H1 (cell line): Measurements from ENCODE around the gene CPT1A. TPM values are rescaled to one million over a fixed set of nuclear protein-coding genes. Genes with fewer than 3 reads are reported as not detected.
A peak's percentile ranks its signal among the peaks of the same experiment; 100 is the strongest.

ENCODE experiments used
- CTCF ChIA-PET: fragments of 300-600 bp; sonication (Branson Sonifier 250); formaldehyde crosslinking; loops from one replicate; lab custom pipeline; 2021; ENCODE audit not compliant: partially characterized antibody; lab: Charles Lee
- POLR2A ChIA-PET: fragments of 300-600 bp; sonication (Branson Sonifier 250); formaldehyde crosslinking; loops from one replicate; lab custom pipeline; 2021; ENCODE audit warnings: inconsistent platforms; ENCODE audit not compliant: partially characterized antibody; lab: Charles Lee
- DNase-seq, 2 experiments: peaks; one replicate each; pipeline versions ENCODE4 v3.0.0 to v3.0.0-alpha.2; 2010 to 2022; ENCODE audit warnings: low spot score in 2 of 2, low read depth in 1 of 2, mixed read lengths in 1 of 2
- FAIRE-seq: peaks from 2 replicates; lab custom pipeline; 2011; peaks lifted over from hg19 to GRCh38; lab: Jason Lieb, UNC
- H2AFZ ChIP-seq: 2 replicates; pipeline ENCODE4 v1.8.1; 2012; ENCODE audit warnings: low read length, inconsistent platforms
- H2AK5ac ChIP-seq: 2 replicates; pipeline ENCODE4 v1.6.1; 2013; ENCODE audit warnings: low read depth, low read length
- H2BK120ac ChIP-seq: replicated peaks from 2 replicates; pipeline ENCODE3; 2013; ENCODE audit warnings: low read depth, low read length, inconsistent platforms
- H2BK12ac ChIP-seq: 2 replicates; pipeline ENCODE4 v1.6.1; 2013; ENCODE audit warnings: low read depth, low read length
- H2BK15ac ChIP-seq: 2 replicates; pipeline ENCODE4 v1.6.1; 2013; ENCODE audit warnings: low read length
- H2BK20ac ChIP-seq: 2 replicates; pipeline ENCODE4 v1.6.1; 2013; ENCODE audit warnings: low read length
- H2BK5ac ChIP-seq: 2 replicates; pipeline ENCODE4 v1.6.1; 2013; ENCODE audit warnings: low read depth, low read length
- H3K14ac ChIP-seq: 2 replicates; pipeline ENCODE4 v1.6.1; 2013; ENCODE audit warnings: inconsistent platforms; ENCODE audit not compliant: insufficient read length
- H3K18ac ChIP-seq: 2 replicates; pipeline ENCODE4 v1.6.1; 2013; ENCODE audit warnings: low read length; ENCODE audit errors: extremely low read depth
- H3K23ac ChIP-seq: 2 replicates; pipeline ENCODE4 v1.6.1; 2013; ENCODE audit warnings: inconsistent platforms; ENCODE audit not compliant: insufficient read length
- H3K23me2 ChIP-seq: 2 replicates; pipeline ENCODE4 v1.6.1; 2013; ENCODE audit warnings: low read depth, low read length
- H3K27ac ChIP-seq: 2 replicates; pipeline ENCODE4 v1.6.1; 2011; ENCODE audit warnings: low read depth, low read length, inconsistent platforms
- H3K27me3 ChIP-seq, 4 experiments: replicated peaks in 1 of 4; 1 replicate in 1 of 4; 2 replicates in 3 of 4; pipeline versions ENCODE4 v1.6.1 to v1.8.1; 2011 to 2013; ENCODE audit warnings: low read length in 3 of 4, mild to moderate bottlenecking in 3 of 4, inconsistent platforms in 2 of 4, mixed read lengths in 2 of 4, moderate library complexity in 1 of 4; ENCODE audit not compliant: control insufficient read depth in 3 of 4, insufficient read depth in 3 of 4; ENCODE audit errors: extremely low read depth in 1 of 4
- H3K36me3 ChIP-seq, 4 experiments: 2 replicates each; pipeline versions ENCODE4 v1.6.1 to v1.8.1; 2011 to 2013; ENCODE audit warnings: mild to moderate bottlenecking in 4 of 4, low read length in 3 of 4, moderate library complexity in 2 of 4, control low read depth in 1 of 4, inconsistent platforms in 1 of 4; ENCODE audit not compliant: insufficient read depth in 4 of 4, control insufficient read depth in 2 of 4
- H3K4ac ChIP-seq: replicated peaks from 2 replicates; pipeline ENCODE3; 2013; ENCODE audit warnings: low read length, low read depth, mixed read lengths, inconsistent platforms; ENCODE audit not compliant: insufficient read length
- H3K4me1 ChIP-seq, 4 experiments: replicated peaks in 1 of 4; 1 replicate in 1 of 4; 2 replicates in 3 of 4; pipeline versions ENCODE4 v1.6.1 to v1.8.1; 2011 to 2013; ENCODE audit warnings: low read length in 3 of 4, inconsistent platforms in 2 of 4, mixed read lengths in 1 of 4; ENCODE audit not compliant: insufficient read depth in 4 of 4, control insufficient read depth in 3 of 4
- H3K4me2 ChIP-seq, 2 experiments: 2 replicates each; pipeline versions ENCODE4 v1.6.1 to v1.8.1; 2011 to 2013; ENCODE audit warnings: low read depth in 2 of 2, low read length in 2 of 2, control low read depth in 1 of 2, inconsistent platforms in 1 of 2, mild to moderate bottlenecking in 1 of 2; ENCODE audit not compliant: insufficient read depth in 1 of 2
- H3K4me3 ChIP-seq, 4 experiments: fragments of 200-600, 300-600 bp in 1 of 4; sonication (generic), shearing (Covaris generic), sonication (Bioruptor Twin) in 1 of 4; 2 replicates each; pipeline versions ENCODE4 v1.5.1 to v1.8.1; 2011 to 2016; ENCODE audit warnings: low read length in 4 of 4, low read depth in 3 of 4, control low read depth in 2 of 4, inconsistent platforms in 2 of 4, mild to moderate bottlenecking in 2 of 4, mixed read lengths in 1 of 4, moderate library complexity in 1 of 4; ENCODE audit not compliant: insufficient read depth in 2 of 4; ENCODE audit errors: extremely low read depth in 1 of 4
- H3K56ac ChIP-seq: replicated peaks from 2 replicates; pipeline ENCODE3; 2013; ENCODE audit warnings: low read depth, mild to moderate bottlenecking, mixed read lengths, low read length, inconsistent platforms; ENCODE audit not compliant: insufficient read length
- H3K79me1 ChIP-seq: 2 replicates; pipeline ENCODE4 v1.6.1; 2013; ENCODE audit warnings: low read depth, low read length, control low read depth
- H3K79me2 ChIP-seq, 2 experiments: 2 replicates each; pipeline versions ENCODE4 v1.6.1 to v1.8.1; 2012 to 2013; ENCODE audit warnings: low read length in 2 of 2, mild to moderate bottlenecking in 2 of 2, inconsistent platforms in 1 of 2; ENCODE audit not compliant: insufficient read depth in 2 of 2, control insufficient read depth in 1 of 2
- H3K9ac ChIP-seq, 4 experiments: replicated peaks in 1 of 4; 1 replicate in 1 of 4; 2 replicates in 3 of 4; pipeline versions ENCODE4 v1.6.1 to v1.8.1; 2011 to 2013; ENCODE audit warnings: low read depth in 3 of 4, low read length in 3 of 4, control low read depth in 2 of 4, mild to moderate bottlenecking in 2 of 4, moderate library complexity in 2 of 4, inconsistent platforms in 1 of 4; ENCODE audit errors: extremely low read depth in 1 of 4
- H3K9me3 ChIP-seq, 2 experiments: 2 replicates each; pipeline versions ENCODE4 v1.6.1 to v1.8.1; 2012 to 2013; ENCODE audit warnings: mild to moderate bottlenecking in 2 of 2, moderate library complexity in 2 of 2, control low read depth in 1 of 2, inconsistent platforms in 1 of 2, low read depth in 1 of 2, low read length in 1 of 2, mixed read lengths in 1 of 2; ENCODE audit not compliant: insufficient read depth in 2 of 2
- H4K20me1 ChIP-seq, 2 experiments: replicated peaks in 1 of 2; 2 replicates each; pipeline versions ENCODE3 to v1.8.1; 2011 to 2013; ENCODE audit warnings: inconsistent platforms in 2 of 2, low read length in 2 of 2, mild to moderate bottlenecking in 1 of 2; ENCODE audit not compliant: insufficient read depth in 2 of 2, control insufficient read depth in 1 of 2
- H4K5ac ChIP-seq: 2 replicates; pipeline ENCODE4 v1.6.1; 2013; ENCODE audit warnings: low read length, low read depth, mixed read lengths, inconsistent platforms; ENCODE audit not compliant: insufficient read length
- H4K8ac ChIP-seq: 2 replicates; pipeline ENCODE4 v1.8.0; 2013; ENCODE audit warnings: mild to moderate bottlenecking, moderate library complexity, low read length, inconsistent platforms; ENCODE audit not compliant: insufficient read depth; ENCODE audit errors: extremely low read depth
- H4K91ac ChIP-seq: replicated peaks from 2 replicates; pipeline ENCODE3; 2013; ENCODE audit warnings: low read length, mixed read lengths, inconsistent platforms; ENCODE audit not compliant: insufficient read length
- ATF2 ChIP-seq: IDR thresholded peaks from 2 replicates; pipeline ENCODE4 v1.6.1; 2012; ENCODE audit warnings: low read length, inconsistent platforms
- CBX8 ChIP-seq: fragments of 300-800, 300-1000 bp; sonication (generic); IDR thresholded peaks from 2 replicates; pipeline ENCODE4 v1.7.1; 2016; ENCODE audit warnings: low read depth, low read length, borderline replicate concordance
- EP300 ChIP-seq, 2 experiments: IDR thresholded peaks; 1 replicate in 1 of 2; 2 replicates in 1 of 2; pipeline ENCODE4 v1.6.1; 2011 to 2012; ENCODE audit warnings: low read depth in 2 of 2, low read length in 2 of 2, mild to moderate bottlenecking in 2 of 2, borderline replicate concordance in 1 of 2, inconsistent platforms in 1 of 2, moderate library complexity in 1 of 2
- EZH2 ChIP-seq: fragments of 200-600 bp; sonication (generic); IDR thresholded peaks from 2 replicates; pipeline ENCODE4 v1.7.1; 2012; ENCODE audit warnings: low read depth, mild to moderate bottlenecking, moderate library complexity, low read length, inconsistent platforms; ENCODE audit not compliant: severe bottlenecking
- GTF2F1 ChIP-seq: IDR thresholded peaks from 2 replicates; pipeline ENCODE4 v1.6.1; 2012; ENCODE audit warnings: low read depth, low read length, improper control_type of control experiment, borderline replicate concordance
- HDAC6 ChIP-seq: IDR thresholded peaks from one replicate; pipeline ENCODE4 v1.7.1; 2012; ENCODE audit warnings: low read depth, mild to moderate bottlenecking, inconsistent platforms, low read length, moderate library complexity
- MAFK ChIP-seq: IDR thresholded peaks from 2 replicates; pipeline ENCODE4 v1.6.1; 2012; ENCODE audit warnings: low read depth, mild to moderate bottlenecking, improper control_type of control experiment, low read length
- POLR2AphosphoS5 ChIP-seq: IDR thresholded peaks from 2 replicates; pipeline ENCODE4 v1.6.1; 2011; ENCODE audit warnings: low read depth, low read length
- RAD21 ChIP-seq, 2 experiments: IDR thresholded peaks in 1 of 2; conservative IDR thresholded peaks in 1 of 2; 2 replicates each; pipeline ENCODE4 v1.6.1; 2011; ENCODE audit warnings: low read depth in 2 of 2, low read length in 2 of 2, improper control_type of control experiment in 1 of 2, inconsistent platforms in 1 of 2, mild to moderate bottlenecking in 1 of 2, moderate library complexity in 1 of 2
- TAF1 ChIP-seq: IDR thresholded peaks from 2 replicates; pipeline ENCODE4 v1.6.1; 2011; ENCODE audit warnings: mild to moderate bottlenecking, low read depth, low read length
- WGBS, 2 experiments: shearing (Covaris generic) in 1 of 2; methylation state at CpG; one replicate each; pipeline versions ENCODE4 v1.1.6 to v1.1.7; 2013 to 2015; ENCODE audit warnings: low lambda C conversion rate in 2 of 2, mixed read lengths in 2 of 2, inconsistent platforms in 1 of 2, low coverage in 1 of 2, missing lambda C conversion rate in 1 of 2; ENCODE audit not compliant: insufficient replicate concordance in 2 of 2, insufficient coverage in 1 of 2, insufficient read length in 1 of 2; ENCODE audit errors: extremely low coverage in 1 of 2, missing lambda C conversion rate in 1 of 2; 5-methylcytosine and 5-hydroxymethylcytosine counted together
- polyA plus RNA-seq, 7 experiments: library from polyadenylated mRNA; depleted of rRNA in 3 of 7; stranded (reverse) in 5 of 7; unstranded in 2 of 7; fragments of >200 nt in 5 of 7; fragments of 200-250 nt in 2 of 7; gene quantifications; 1 replicate in 5 of 7; 2 replicates in 1 of 7; 4 replicates in 1 of 7; pipeline versions ENCODE4 v1.2.1 to v1.2.3, GENCODE V29; 2011 to 2013; ENCODE audit warnings: missing spikeins in 2 of 7, mixed read lengths in 2 of 7
- total RNA-seq: library from RNA; stranded (reverse); fragmentation: NEBNext Ultra II Directional; extraction: Animal tissue kit (Norgen Biotek cat#: 25700); gene quantifications from 2 replicates; pipeline ENCODE4 v1.2.1, GENCODE V29; 2021

The CPT1A gene
- total and polyA plus RNA-seq, 2 of the 8 experiments (the other 6 are each of a cell fraction or from before 2014, with no cell fraction given), result 2.9 to 12.2 TPM

- no peaks in the 10 kb centered on the region for H3K79me2 ChIP-seq
- no peak overlapping the region for H3K27ac ChIP-seq
- FAIRE-seq (no peak), DNase-seq (no peak)
- no peaks in the 10 kb centered on the region for H3K36me3 ChIP-seq
- H3K23me2 ChIP-seq, result peaks cover 6% of the 10 kb centered on the region; the same call in 1 of the 2 replicates
- no peak for TF ChIP-seq TAF1
- TF ChIP-seq POLR2AphosphoS5, result no peak
- TF ChIP-seq HDAC6, result no peak
- no peak for TF ChIP-seq ATF2
- no peak for TF ChIP-seq CBX8
- no peak for TF ChIP-seq EZH2
- no peak for TF ChIP-seq MAFK
- no peak for TF ChIP-seq GTF2F1
- TF ChIP-seq RAD21 (IDR thresholded peaks at IDR 0.05 in 1 of 2, conservative IDR thresholded peaks at IDR 0.05 in 1 of 2; ENCODE audit: low read depth in 2 of 2, low read length in 2 of 2), result no peak
- no peak for TF ChIP-seq EP300 (IDR thresholded peaks at IDR 0.05; ENCODE audit: borderline replicate concordance in 1 of 2, low read depth in 2 of 2, low read length in 2 of 2)
- WGBS, 2 experiments, result 85% methylated on average over 18 of the region's 22 CpGs; no CpG with 5 or more reads in 1 of the 2 experiments
- H2BK120ac ChIP-seq, result no peak overlapping the region
- H4K91ac ChIP-seq, result no peak overlapping the region
- H2BK5ac ChIP-seq, result peak overlapping the region; percentile 55; the same call in 1 of the 2 replicates
- H3K4me3 ChIP-seq, result no peak overlapping the region
- no peaks in the 10 kb centered on the region for H3K9me3 ChIP-seq
- H3K23ac ChIP-seq, result no peak overlapping the region
- H3K4me1 ChIP-seq, result peaks cover 0 to 2% (median 0%) of the 10 kb centered on the region in 4 experiments; a peak in 2 of 7 replicates
- no peaks in the 10 kb centered on the region for H3K79me1 ChIP-seq
- H3K18ac ChIP-seq, result no peak overlapping the region
- H3K27me3 ChIP-seq, result no peaks in the 10 kb centered on the region
- no peak overlapping the region for H4K5ac ChIP-seq
- no peak overlapping the region for H4K8ac ChIP-seq
- no peak overlapping the region for H2AFZ ChIP-seq
- ChIA-PET POLR2A (no interaction called here), CTCF (interaction anchor here (0.6 to 8.6 kb wide), 2 partner anchors 15 to 55 kb away, joined by 3 to 63 read pairs; no protein-coding TSS in a partner anchor)
- no peak overlapping the region for H3K4ac ChIP-seq
- H3K56ac ChIP-seq, result peak overlapping the region; percentile 97
- no peak overlapping the region for H3K4me2 ChIP-seq
- H2BK12ac ChIP-seq, result 0 out of 2 replicates have a peak overlapping the region, but pooled peaks have one; percentile 71
- H2AK5ac ChIP-seq, result no peak overlapping the region
- no peak overlapping the region for H2BK15ac ChIP-seq
- H2BK20ac ChIP-seq, result no peak overlapping the region
- no peak overlapping the region for H3K14ac ChIP-seq
- no peak overlapping the region for H3K9ac ChIP-seq
- H4K20me1 ChIP-seq, result peaks cover 0 to 5% of the 10 kb centered on the region in 2 experiments
These were observed 25.4 kb downstream of the CPT1A start for GRCh38 chr11:68816251-68816776.
